GM04503 (cell line): ENCODE data around the gene DHX15.
A peak's percentile ranks its signal among the peaks of the same experiment; 100 is the strongest.

Experiments
- DNase-seq: peaks from one replicate; pipeline ENCODE4 v3.0.0-alpha.2; 2012; ENCODE audit warnings: low read depth

Gene DHX15

DNA sequence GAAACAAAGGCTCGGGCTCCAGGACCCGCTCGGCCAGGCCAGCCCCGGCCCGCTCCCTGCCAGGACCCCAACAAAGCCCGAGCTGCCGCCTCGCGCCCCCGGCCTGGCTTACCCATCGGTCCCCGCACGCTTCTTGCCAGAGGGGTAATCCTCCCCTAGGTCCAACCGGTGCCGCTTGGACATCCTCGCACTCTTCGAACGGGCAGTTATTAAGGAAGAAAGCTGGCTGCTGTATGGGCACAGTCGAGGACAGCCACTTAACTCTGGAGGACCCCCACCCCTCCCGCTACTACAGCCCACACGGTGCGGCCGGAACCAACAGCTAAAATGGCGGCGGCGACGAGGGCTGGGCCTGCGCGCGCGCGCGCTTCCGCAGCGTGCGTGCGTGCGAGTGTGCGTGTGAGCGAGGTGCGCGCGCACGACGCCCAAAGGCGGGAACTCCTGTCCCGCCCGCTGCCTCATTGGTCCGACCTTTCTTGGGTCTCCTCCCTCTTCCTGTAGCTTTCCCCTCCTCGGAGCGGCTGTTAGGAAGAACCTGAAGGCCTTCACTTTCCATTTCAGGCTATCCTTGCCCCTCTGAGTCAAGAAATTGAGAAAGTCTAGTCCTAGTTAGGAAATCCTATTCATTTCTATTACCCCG lies at the start of gene DHX15:
TSS of gene DHX15 (minus strand) at position 344 of the 640 bp plus-strand sequence. CDS start at position 183, 161 bp downstream.
- peak; percentile 77 for DNase-seq

- DNase-seq: no peak
These were observed 47.7 kb upstream of the DHX15 start for GRCh38 chr4:24632011-24632410.

- DNase-seq: no peak
These were observed 46.6 kb upstream of the DHX15 start for GRCh38 chr4:24630937-24631336.

- DNase-seq: no peak
These were observed 40.7 kb upstream of the DHX15 start for GRCh38 chr4:24625091-24625490.

GRCh38 chr4:24624381-24624780 lies 40.0 kb upstream of the DHX15 start:
- no peak for DNase-seq

- DNase-seq: no peak
These were observed 37.9 kb upstream of the DHX15 start for GRCh38 chr4:24622146-24622834.

DNA sequence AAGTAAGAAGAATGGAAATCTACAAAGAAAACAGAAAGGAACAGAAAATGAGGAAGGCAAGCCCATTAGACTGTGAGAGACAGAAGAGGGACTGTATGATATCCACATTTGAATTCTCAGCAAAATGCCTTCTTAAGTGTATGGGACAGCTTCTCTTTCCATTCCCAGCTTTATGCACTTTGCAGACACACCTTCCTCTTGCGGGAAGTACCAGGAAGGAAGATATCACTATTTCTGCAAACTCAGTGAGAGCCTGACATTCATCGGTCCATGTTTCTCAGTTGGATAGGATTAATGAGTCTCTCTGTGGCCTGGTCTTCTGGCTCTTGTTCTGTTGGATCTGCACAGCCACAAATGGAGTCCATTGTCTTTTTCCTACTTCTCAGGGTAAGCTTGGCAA lies 31.6 kb upstream of the DHX15 start:
- DNase-seq: no peak

DNA sequence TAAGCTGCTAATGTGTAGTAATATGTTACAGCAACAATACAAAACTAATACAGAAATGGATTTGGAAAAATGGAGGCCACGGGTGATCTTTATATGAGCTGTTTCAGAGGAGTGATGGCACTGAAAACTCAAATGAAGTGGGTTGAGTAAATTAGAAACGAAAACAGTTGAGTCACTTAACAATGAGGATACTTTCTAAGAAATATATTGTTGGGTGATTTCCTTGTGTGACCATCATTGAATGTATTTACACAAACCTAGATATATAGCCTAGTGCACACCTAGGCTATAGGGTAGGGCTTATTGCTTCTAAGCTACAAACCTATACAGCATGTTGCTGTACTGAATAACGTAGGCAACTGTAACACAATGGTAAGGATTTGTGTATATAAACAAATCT lies 30.5 kb upstream of the DHX15 start:
- DNase-seq: no peak

GRCh38 chr4:24613502-24613901 lies 29.1 kb upstream of the DHX15 start:
- DNase-seq: no peak

GRCh38 chr4:24611575-24611974 lies 27.2 kb upstream of the DHX15 start:
- no peak for DNase-seq

DNA sequence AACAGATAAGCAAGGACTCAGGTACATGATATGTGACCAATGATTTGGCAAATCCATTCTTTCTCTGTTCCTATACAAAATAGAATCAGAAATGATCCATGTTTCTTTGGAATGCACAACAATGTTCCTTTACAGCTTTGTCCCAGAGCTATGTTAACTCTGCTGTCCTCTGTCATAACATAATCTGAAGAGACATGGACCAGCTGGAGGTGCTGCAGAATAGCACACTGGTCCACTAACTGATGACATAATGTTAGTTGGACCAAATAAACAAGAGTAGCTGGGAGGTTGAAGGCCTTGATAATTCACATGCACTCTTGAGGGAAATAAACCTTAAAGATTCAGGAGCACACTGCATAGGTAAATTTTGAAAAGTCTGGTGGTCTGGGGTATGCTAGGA lies 23.0 kb upstream of the DHX15 start:
- no peak for DNase-seq

GRCh38 chr4:24605216-24605615 lies 20.9 kb upstream of the DHX15 start:
- DNase-seq: no peak

GRCh38 chr4:24604558-24605214 lies 20.3 kb upstream of the DHX15 start:
- DNase-seq: no peak

DNA sequence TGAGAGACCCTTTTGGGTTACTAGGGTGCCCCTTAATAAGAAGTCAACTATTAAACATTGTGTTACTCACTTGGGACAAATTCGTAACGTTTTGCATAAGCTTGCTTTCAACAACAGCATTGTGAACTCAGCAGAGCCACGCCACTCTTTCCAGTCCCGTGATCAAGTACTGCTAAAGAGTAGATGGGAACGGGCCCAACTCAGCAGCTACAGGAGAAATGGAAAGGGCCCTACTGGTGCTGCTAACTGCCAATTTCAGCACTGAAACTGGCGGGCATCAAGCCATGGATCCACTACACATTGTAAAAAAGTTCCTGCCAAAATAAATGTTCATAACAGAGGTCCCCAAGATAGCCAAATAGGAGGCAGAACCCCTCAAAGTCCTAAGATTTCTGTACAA lies 19.0 kb upstream of the DHX15 start:
- no peak for DNase-seq

DNA sequence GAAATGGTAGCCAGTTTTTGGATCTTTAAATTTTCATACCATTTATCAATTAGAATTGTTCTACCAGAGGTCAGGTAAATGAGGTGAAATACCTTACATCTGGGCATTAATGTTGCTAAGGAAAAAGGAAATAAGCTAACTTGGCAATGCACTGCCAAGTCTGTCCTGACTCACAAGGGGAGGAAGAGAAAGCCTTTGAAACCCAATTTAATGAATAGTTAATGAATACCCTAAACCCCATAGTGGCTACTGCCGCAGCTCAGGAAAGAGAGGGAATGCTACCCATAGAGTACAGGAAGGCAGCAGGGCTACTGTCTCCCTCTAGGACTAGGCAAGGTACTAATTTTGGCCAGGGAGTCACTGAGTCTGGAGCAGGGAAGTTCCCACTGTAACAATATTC lies 16.8 kb upstream of the DHX15 start:
- DNase-seq: no peak

GRCh38 chr4:24599275-24599674 lies 14.9 kb upstream of the DHX15 start:
- DNase-seq: no peak

DNA sequence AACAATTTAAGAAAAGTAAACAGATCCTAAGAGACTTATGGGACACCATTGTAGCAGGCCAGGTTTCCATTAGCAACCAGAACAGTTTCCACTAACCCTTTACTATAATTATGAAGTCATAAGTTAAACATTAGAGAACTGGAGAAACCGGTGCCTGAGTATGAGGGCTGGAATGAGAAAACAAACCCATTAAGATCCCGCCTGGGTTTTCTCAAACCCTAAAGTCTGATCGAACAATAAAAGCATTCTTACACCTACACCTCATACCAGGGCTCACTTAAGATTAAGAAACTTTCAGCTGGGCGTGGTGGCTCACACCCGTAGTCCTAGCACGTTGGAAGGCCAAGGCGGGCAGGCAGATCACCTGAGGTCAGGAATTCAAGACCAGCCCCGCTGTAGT lies 13.7 kb upstream of the DHX15 start:
- DNase-seq: no peak

DNA sequence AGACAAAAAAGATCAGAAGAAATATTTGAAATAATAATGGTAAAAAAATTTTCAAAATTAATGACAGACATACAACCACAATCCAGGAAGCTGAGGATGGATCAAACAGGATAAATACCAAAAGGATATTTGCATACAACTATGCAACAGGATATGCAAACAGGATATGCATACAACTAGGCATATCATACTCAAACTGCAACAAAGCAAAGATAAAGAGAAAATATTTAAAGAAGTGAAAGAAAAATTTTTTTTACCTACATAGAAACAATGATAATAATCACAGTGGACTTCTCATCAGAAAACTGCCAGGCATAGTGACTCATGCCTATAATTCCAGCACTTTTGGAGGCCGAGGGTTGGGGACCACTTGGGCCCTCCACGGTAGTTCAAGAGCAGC lies 11.3 kb upstream of the DHX15 start:
- no peak for DNase-seq

- DNase-seq: no peak
These were observed 10.5 kb upstream of the DHX15 start for GRCh38 chr4:24594887-24595286.

- no peak for DNase-seq
These were observed 5.1 kb upstream of the DHX15 start for GRCh38 chr4:24589448-24589847.

- DNase-seq: no peak
These were observed 4.0 kb upstream of the DHX15 start for GRCh38 chr4:24588216-24588954.

- DNase-seq: no peak
These were observed 723 bp downstream of the DHX15 start for GRCh38 chr4:24583451-24584210.
